Breast epithelium (tissue), 3 donors: ENCODE data around the gene ASPG.

Experiments used
- CTCF ChIP-seq, 3 donors: fragments of 450-650 bp; IDR thresholded peaks; one replicate each; pipeline ENCODE4 v1.5.1; 2016 to 2017; ENCODE audit warnings: antibody characterized with exemption in 3 of 3, mild to moderate bottlenecking in 3 of 3, moderate library complexity in 3 of 3
- POLR2A ChIP-seq: fragments of 450-650 bp; IDR thresholded peaks from one replicate; pipeline ENCODE4 v1.6.1; 2016; ENCODE audit warnings: antibody characterized with exemption, mild to moderate bottlenecking, moderate library complexity
- POLR2AphosphoS5 ChIP-seq, 3 donors: sonication (generic); formaldehyde crosslinking; IDR thresholded peaks; one replicate each; pipeline ENCODE4 v1.6.1; 2017; ENCODE audit warnings: antibody characterized with exemption in 3 of 3

- TF ChIP-seq POLR2A (no peak), CTCF (IDR thresholded peaks at IDR 0.05) (no peak), POLR2AphosphoS5 (IDR thresholded peaks at IDR 0.05) (no peak)
Measured at GRCh38 chr14:104103061-104103445, 17.6 kb downstream of the ASPG start.
